Stimulated activated CD8-positive, alpha-beta memory T cell treated with anti-CD3 and anti-CD28 coated beads, Interleukin-4, amount 100 ng/mL, for 48 hours (primary cell): ENCODE data around the gene TRIM66.

Experiments
- DNase-seq: peaks from one replicate; pipeline ENCODE4 v3.0.0-alpha.2; 2020

The TRIM66 gene

DNA sequence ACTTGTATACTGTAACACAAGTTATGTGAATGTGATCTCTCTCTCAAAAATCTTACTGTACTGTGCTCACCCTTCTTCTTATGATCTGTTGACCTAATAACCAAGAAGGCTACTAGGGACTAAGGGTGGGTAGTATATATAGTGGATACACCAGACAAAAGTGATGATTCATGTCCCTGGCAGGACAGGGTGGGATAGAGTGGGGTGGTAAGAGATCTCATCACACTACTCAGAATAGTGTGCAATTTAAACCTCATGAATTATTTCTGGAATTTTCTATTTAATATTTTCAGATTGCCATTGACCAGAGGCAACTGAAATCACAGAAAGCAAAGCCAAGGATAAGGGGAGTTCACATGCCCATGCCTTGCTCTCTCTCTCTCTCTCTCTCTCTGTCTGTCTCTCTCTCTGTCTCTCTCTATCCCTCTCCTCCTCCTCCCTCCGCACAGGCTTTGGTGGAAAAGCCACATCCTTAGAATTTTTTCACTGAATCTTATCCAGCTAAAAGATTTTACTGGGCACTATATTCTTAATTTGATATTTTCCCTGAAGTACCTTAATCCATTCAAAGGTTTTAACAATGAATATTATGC, 76.4 kb downstream of the TRIM66 start:
- DNase-seq: no peak

DNA sequence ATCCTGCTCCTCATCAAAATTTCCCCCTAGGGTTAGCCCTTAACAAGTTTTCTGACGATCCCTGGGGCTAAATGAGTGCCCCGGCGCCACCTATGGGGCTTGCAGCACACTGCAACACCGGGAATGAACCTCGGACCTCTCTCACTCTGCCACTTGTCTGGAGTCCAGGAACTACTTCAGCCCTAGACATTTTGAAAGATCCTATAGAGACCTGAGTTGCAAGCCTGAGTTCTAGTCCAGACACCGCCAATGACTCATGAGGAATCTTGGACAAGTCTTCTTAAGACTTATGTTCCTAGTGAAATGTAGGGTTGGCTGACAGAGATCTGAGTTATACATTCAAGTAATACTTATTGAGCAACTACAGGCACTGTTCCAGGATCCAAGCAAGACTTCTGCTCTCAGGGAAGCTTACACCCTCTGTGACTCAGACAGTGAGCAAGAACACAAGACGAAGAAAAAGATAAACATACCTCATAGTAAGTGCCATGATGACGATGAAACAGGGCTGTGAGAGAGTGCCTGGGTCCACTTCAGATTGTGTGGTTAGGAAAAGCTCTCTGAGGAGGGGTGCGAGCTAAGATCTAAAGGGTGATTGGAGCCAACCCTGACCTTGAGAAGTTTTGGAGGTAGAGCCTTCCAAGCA, 78.3 kb downstream of the TRIM66 start:
- peak; percentile 67 for DNase-seq

DNA sequence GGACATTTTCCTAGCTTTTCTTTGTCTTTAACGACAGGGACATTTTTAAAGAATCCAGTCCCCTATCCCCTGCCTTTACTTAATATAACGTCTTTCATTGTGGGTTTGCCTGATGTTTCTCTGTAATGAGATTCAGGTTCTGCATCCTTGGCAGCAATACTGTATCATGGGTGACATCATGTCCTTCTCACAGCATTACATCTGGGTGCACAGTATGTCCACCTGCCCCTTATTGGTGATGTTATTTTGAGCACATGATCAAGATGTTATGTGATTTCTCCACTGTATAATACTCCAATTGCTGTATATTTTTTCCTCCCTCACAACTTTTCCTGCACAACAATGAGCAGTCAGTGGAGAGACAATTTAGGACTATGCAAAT, 78.8 kb downstream of the TRIM66 start:
- DNase-seq: no peak

DNA sequence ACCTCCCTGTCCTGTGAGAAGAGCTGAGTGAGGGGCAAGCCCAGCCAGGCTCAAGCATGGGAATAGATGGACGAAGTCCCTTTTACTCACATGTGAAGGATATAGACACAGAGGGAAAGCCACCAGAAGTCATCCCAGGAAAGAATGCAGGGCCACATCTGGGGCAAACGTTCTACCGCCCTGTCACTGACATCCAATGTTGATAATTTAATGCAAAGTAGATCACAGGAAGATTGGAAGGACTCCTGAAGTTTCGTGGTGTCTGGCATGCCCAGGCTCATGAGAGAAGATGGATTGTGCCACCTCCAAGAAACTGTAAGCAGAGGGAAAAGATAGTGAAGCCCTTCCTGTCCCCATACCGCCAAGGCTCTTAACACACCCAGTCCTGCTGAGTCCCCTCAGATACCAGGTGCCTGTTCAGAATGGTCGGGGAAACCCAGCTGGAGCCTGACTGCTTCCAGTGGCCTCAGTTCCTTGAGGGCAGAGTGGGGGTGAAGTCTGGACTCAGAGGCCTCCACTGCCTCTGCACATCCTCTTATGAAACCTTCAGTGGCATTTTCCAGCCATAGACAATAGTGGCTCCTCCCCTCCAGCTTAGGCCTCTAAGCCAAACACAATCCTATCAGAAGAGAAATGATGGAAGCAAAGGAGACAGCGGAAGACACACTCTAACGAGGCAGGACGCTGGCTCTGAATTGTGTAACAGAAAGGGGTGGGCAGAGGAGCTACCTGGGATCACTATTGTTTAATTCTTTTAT, 80.9 kb downstream of the TRIM66 start:
- no peak for DNase-seq

DNA sequence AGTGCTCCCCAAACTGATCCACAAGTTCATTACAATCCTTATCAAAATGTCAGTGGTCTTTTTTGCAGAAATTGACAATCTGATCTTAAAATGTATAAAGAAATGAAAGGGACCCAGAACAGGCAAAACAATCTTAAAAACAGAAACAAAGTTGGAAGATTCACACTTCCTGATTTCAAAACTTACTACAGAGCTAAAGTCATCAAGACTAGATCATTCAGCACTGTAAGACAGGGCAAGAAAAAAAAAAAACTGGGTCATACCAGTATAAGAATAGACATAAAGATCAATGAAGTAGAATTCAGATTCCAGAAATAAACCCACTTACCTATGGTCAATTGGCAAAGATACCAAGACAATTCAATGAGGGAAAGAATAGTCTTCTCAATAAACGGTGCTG, 84.0 kb downstream of the TRIM66 start:
- DNase-seq: no peak

DNA sequence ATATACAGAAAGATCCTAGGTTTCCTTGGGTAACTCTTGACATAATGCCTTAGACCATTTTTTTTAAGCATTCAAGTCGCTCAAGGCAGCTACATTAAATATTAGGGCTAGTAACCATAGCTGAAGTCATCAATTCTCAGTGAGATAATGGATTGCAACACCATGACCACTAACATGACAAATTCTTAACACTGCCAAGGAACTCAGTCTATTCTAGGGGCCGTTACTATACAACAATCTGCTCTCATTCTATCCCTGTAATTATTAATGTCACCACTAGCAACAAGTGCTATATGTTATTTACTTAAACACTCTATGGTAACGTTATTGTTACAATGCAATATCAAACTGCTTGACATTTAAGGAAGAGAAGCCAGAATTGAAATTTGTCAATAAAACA, 85.3 kb downstream of the TRIM66 start:
- no peak for DNase-seq

DNA sequence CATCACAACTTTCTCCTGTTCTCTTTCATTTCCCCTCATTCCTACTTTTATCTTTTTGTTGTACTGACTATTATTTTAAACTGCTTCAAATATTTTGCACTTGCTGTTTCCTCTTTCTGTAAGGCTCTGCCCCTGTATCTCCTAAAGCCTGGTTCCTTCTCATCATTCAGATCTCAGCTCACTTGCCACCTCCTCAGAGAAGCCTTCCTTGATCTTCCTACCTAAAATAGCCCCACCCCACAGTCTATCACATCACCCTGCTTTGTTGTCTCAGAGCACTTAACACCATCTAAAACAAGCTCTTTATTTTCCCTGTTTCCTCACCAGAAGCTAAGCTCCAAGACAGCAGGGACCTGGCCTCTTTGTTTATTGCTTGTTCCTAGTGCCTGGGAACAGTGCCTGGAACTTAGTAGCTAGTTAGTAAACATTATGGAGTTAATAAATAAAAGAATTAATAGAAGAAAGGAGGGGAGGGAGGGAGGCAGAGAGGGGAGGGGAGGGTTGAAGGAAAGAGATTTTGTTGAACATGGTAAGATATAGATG, 85.9 kb downstream of the TRIM66 start:
- no peak for DNase-seq

DNA sequence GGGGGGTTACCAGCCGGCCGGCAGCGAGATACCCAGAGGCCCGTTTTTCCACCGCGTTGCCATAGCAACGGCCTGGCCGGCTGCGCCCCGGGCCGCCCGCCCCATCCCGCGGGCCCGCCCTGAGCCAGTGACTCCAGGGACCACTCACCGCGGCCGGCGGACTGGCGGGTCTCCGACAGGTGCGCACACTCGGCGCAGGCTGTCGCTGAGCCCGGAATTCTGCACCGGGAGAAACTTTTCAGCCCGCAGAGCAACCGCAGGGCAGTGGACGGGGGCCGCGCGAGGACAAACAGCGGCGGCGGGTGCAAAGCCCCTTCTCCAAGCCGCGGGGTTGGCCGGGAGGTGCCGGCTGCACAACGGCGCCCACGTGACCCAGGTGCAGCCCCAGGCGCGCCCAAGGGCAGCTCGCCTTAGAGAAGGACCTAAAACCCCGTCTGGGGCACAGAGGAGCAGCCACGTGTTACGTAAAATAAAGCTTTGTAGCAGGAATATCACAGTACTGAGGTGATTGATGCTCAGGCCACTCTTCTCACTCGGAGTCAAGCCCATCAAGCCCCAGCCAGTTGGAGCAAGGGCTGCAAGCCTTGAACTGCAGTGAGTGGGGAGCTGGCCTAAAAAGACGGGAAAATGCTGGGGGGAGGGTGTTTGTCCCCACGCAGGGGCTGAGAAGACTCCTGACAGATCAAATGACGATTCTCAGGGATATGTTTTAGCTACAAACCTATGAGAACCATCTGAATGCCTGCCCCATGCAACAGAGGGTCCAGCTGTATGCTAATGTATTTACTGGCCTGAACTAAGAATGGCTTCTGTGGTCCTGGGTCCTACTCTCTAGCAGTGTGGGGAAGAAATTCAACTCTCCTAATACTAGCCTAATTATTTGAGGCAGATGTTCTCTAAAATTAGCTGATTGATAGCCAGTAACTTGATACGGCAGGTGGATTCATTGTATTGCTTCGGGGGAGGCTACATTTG, 88.2 kb downstream of the TRIM66 start, which contains the start of gene STK33:
TSS of gene STK33 (minus strand) at position 294 of the 975 bp plus-strand sequence. CDS start 119,323 bp downstream, outside the sequence.
- DNase-seq: peak; percentile 79

DNA sequence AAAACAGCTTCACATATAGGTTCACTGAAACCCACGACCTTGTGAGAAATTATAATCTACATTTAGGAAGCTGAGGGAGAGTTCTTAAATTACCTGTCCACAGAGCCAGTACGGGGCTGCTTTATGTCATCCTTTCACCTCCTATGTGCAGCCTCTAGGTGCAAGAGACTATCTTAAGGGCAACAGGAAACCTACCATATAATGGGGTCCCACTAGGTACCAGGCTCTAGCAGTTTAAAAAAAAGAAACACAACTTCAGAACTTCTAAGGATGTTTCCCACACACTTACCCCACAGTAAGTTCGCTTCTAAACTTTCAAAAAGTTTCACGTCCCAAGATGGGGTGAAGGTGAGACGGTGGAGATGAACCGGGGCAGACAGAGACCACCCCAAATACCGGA, 89.0 kb downstream of the TRIM66 start:
- no peak for DNase-seq

DNA sequence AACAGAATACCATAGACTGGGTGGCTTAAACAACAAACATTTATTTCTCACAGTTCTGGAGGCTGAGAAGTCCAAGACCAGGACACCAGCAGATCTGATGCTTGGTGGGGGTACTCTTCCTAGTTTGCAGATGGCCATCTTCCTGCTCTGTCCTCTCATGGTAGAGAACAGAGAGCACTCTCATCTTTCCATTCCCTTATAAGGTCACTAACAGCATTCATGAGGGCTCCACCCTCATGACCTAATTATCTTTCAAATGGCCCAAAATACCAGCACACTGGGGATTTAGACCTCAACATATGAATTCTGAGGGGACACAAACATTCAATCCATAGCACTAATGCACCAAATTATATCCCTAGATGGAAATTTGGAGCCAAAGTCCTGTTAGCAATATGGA, 94.5 kb downstream of the TRIM66 start:
- DNase-seq: no peak

DNA sequence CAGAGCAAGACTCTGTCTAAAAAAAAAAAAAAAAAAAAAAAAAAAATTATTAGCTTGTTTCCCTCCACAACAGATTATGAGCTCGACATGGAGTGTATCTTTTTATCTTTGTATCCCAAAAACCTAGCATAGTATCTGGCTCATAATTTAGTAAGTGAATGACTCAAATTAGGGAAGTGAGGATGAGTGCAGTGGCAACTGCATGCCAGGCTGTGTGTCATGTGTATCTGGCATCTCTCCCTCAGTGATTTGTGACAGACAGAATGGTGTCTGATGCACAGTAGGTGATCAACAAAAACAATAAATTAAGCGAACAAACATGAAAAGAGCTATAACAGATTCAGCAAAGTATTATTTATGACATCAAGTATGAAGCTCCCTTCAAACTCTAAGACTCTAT, 95.7 kb downstream of the TRIM66 start:
- DNase-seq: no peak

DNA sequence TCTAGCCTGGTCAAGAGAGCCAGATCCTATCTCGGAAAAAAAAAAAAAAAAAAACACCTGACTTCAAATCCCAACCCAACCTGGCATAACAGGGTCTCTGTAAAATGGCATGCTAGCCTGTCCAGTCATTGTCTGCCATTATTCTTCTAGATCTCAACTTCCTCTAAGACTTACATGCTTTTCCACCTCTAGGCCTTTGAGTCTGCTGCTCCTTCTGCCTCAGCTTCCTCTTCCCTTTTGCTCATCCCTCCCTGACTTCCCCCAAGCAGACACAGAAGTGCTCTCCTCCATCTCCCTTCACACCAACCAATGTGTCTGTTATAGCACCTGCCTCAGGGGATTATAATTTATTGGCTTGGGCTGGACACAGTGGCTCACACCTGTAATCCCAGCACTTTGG, 96.3 kb downstream of the TRIM66 start:
- no peak for DNase-seq

DNA sequence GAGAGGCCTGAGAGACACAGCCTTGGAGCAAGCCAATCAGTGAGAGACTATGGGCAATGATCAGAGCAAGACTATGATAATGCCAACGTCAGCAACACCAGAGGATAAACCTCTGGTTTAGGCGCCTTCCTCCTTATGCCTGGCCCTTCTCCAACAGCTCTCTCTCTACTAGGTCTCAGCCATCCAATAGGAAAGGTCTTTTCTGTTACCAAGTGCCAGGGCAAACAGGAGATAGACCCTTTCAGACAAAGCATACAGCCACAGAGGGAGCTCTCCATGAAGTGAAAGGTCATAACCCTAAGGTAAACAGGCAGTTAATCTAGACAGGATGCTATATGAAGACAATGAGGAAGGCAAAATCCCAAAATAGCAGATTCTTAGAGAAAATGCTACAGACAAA, 98.0 kb downstream of the TRIM66 start:
- DNase-seq: no peak

DNA sequence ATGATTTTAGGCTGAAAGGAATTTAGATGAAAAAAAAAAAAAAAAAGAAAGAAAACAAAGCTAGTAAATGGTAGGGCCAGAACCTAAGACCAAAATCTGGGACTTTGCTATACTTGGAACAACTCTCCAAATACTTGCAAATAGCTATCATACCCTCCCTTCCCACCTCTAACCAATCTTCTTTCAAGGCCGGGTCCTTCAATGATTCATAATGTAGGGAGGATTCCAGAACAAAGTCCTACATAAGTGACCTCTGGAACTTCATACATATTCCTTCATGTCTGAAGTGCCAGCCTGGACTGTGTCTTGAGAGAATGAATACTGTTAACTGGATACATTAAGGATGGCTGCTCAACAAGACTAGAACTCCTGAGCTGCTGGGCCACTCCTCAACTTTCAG, 98.4 kb downstream of the TRIM66 start:
- DNase-seq: no peak

DNA sequence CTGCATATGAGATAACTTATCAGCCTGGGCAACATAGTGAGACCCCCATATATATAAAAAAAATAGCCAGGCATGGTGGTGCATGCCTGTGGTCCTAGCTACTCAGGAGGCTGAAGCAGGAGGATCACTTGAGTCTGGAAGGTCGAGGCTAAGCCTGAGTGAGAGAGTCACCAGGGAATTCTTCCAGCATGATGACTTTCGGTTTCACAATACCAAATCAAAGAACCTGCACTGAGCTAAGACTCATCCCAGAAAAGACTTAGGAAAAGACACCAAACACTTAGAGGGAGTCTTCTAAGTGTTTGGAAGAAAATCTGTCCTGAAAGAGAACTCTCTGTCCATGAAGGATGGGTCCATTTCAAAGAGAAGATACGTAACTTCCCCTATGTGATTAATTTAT, 101.2 kb downstream of the TRIM66 start:
- no peak for DNase-seq

DNA sequence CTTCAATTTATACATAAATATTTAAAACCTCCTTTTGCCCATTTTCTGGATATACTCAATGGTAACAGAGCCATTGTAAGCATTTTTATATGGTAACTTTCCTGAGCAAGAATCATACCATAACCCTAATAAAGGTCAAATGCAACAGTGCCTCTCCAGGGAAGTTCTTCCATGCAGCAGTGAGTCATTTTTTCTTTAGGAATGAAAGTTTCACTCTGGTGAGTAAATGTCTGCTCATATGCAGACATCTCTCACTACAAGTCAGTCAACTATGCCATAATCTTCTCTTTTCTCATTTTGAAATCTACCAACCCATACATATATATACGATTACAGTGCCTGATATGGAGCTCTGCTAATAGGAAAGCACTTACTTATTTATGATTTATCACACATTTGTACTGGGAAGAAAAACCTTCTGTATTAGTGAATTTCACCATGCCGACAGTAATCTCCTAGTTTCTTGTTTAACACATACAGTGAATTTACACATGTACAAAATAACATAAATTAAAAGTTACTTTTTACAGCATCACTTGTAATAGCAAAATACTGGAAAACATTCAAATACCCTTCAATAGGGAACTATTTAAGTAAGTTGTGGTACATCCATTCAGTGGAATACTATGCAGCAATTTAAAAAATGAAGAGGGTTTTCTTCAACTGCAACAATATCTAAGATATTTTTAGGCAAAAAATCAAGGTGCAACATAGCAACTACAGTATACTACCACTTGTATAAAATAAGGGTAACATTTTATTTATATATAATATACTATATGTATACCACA, 104.5 kb downstream of the TRIM66 start:
- DNase-seq: no peak

DNA sequence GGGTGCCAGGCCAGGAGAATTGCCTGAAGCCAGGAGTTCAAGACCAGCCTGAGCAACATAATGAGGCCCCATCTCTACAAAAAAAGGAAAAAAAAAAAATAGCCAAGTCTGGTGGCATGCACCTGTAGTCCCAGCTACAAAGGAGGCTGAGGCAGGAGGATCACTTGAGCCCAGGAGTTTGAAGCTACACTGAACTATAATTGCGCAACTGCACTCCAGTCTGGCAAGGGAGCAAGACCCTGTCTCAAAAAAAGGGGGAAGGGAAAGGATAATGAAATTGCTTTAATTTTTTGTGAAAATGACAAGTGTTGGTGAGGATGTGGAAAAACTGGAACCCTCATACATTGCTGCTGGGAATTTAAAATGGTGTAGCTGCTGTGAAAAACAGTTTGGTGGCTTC, 107.7 kb downstream of the TRIM66 start:
- no peak for DNase-seq

DNA sequence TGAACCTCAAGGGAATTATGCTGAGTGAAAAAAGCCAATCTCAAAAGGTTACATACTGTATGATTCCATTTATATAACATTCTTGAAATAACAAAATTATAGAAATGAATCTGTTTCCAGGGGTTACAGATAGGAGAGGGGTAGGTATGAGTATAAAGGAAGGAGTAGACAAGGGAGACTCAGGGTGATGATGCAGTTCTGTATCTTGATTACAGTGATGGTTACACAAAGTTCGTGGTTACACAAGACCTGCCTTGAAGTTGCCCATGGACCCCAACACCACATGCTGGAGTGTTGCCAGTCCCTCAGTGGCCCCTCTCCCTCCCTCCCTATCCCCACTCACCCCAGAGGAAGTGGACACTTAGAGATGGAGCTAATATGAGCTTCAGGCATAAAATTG, 108.7 kb downstream of the TRIM66 start:
- DNase-seq: no peak

DNA sequence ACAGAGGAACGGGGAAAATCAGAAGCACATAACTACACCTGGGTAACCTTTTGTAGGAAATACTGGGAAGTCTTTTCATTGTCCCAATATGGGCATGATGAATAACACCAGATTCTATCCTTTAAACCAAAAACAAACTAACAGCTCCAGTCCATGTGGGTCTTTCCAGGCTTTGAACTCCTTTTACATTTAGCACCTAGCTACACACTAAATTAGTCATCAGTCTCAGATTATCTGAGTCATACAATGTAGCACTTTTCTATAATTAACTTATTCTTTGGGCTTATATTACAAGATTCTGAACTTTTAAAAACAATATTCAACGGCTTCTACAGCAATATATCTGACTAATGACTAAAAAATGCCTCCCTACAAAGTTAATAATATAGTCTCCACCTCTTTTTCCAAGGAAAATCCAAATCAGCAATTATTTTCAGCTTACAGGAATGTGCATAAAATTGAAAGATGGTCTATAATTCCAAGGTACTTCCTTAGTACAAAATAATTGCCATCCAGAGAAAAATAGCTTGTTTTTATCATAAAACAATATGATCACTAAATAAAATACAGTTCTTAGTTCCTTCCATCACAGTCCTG, 114.8 kb downstream of the TRIM66 start:
- no peak for DNase-seq

DNA sequence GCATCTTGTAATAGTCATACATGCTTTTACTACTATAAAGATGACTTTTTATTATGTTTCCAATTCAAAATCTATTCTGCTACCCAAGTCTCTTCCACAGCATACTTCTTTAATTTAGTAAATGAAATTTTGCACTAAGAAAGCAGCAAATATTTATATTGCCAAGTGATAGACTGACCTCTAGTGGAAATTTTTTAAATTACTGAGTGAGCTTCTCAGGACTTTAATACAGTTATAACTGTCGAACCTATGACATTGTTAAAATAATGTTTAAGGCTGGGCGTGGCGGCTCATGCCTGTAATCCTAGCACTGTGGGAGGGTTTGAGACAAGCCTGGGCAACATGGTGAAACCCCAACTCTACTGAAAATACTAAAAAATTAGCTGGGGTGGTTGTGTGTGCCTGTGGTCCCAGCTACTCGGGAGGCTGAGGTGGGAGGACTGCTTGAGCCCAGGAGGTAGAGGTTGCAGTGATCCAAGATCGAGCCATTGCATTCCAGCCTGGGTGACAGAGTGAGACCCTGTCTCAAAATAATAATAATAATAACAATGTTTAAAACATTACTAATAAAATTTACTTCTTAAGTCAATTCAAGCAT, 115.8 kb downstream of the TRIM66 start:
- DNase-seq: no peak

DNA sequence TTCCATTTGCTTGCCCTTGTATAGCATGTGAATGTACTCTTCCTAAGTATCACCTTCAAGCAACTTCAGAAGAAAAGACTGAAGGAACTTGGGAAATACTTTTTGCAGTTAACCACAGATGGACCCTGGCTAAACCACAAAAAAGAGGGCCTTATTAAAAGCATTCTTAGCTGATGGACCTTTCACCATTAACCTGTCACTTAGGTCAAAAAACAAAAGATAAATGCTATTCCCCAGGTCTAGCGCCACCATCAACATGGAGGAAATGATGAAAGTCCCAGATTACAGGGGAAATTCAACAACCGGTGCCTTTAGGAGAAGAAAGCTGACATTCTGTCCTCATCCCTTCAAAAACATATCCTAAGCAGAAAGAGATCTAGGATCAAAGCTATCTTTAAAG, 117.9 kb downstream of the TRIM66 start:
- DNase-seq: no peak
